Measurements from ENCODE around the gene SLC22A3. TPM values are rescaled to one million over a fixed set of nuclear protein-coding genes. Genes with fewer than 3 reads are reported as not detected.

Gene SLC22A3
- total RNA-seq, 1 donor from 2014 or later = 71.5 TPM

Other genes with a start within 250 kb of the SLC22A3 start
- gene SLC22A1, start 226.6 kb upstream of the SLC22A3 start, total RNA-seq (ENCODE audit: insufficient read depth, low replicate concordance) = 1.7 TPM
- gene SLC22A2, start 89.6 kb upstream of the SLC22A3 start, total RNA-seq (ENCODE audit: insufficient read depth, low replicate concordance) = 1.9 TPM

All from umbilical cord (tissue), 1 donor.